ENCODE results near the gene PPM1B. TPM values are rescaled to one million over a fixed set of nuclear protein-coding genes. Genes with fewer than 3 reads are reported as not detected.
A peak's percentile ranks its signal among the peaks of the same experiment; 100 is the strongest.

The PPM1B gene
- total and polyA plus RNA-seq, 11 donors, result 22.6 to 65.9 (median 48.0) TPM

DNA sequence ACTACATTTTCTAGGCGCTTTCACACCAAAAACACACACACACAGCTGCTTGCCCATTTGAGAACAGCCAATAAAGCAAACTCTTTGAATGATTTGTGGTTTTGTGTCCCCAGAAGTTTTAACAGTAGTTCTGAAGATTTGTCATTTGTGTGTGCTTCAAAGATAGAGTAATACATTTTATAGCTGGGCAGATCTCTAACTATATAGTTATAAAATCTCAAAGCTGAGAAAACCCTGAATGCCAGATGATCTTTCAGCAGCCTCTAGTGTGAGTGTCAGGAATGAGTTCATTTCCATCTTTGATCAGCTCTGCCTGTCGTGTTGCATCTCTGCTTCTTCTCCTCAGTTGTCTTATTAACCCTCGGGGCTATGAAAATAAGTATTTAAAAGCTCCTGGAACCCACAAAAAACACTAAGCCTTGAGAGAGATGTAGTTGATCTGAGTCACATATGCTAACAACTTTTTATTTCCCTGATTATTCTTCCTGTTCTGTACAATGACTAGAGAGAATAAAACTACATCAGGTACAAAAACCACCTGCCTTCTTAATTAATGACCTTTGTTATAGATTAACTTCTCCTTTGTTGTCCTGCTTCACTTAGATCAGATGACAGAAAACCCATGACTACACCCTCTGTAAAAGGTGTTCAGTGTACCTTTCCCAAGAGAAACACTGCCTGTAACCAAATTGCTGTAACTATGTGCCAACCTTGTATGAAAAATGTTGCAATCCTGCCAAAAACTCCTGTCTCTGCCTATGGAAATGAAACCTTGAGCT, 76.6 kb downstream of the PPM1B start:
- WGBS, 4 donors, result 42 to 47% (median 46%) methylated on average over 3 of the region's 3 CpGs
- H3K36me3 ChIP-seq, result no peaks in the 10 kb centered on the region
- TF ChIP-seq CTCF (IDR thresholded peaks at IDR 0.05) (no peak), POLR2A (IDR thresholded peaks at IDR 0.05) (no peak)
- H3K27me3 ChIP-seq, result no peaks in the 10 kb centered on the region
- ATAC-seq, result no peak
- H3K9me3 ChIP-seq, result no peaks in the 10 kb centered on the region
- H3K27ac ChIP-seq, result no peak overlapping the region
- H3K4me3 ChIP-seq, result peak overlapping the region in 1 of 12 donors; percentile 36
- intact Hi-C loops (cut with DNase I), result loop anchor here in 8 of 10 donors (2.0 to 10.0 kb wide), 10 partner anchors 50 to 712 kb away; no protein-coding TSS in a partner anchor
- H3K4me1 ChIP-seq, result peaks cover 0 to 12% (median 1%) of the 10 kb centered on the region in 12 donors
- DNase-seq, result no peak

DNA sequence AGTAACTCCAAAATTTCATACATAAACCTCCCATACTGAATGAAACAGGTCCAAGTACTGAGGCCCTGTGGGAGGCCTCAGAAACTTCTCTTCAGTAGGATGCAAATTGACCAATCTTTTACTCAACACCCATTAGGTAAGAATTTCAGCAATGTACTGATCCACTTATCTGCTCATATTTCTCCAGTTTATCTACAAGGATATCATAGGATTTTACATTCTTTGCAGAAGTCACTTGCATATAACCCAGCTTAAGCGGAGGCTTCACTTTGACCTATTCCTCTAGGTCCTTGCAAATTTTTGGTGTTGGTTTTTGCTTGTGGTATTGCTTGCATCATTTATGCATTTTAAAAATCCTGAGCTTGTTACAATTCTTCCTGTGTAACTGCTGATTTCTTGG, 77.8 kb downstream of the PPM1B start:
- TF ChIP-seq CTCF (IDR thresholded peaks at IDR 0.05) (no peak), POLR2A (IDR thresholded peaks at IDR 0.05) (no peak)
- no peaks in the 10 kb centered on the region for H3K27me3 ChIP-seq
- H3K4me1 ChIP-seq, result peaks cover 0 to 12% (median 1%) of the 10 kb centered on the region in 12 donors
- intact Hi-C loops (cut with DNase I), result loop anchor here in 8 of 10 donors (5.0 to 10.0 kb wide), 9 partner anchors 48 to 711 kb away; no protein-coding TSS in a partner anchor
- no peak overlapping the region for H3K4me3 ChIP-seq
- no peak for DNase-seq
- ATAC-seq, result no peak
- H3K9me3 ChIP-seq, result no peaks in the 10 kb centered on the region
- WGBS, 4 donors, result 95 to 98% (median 96%) methylated on average over 1 of the region's 1 CpG
- no peaks in the 10 kb centered on the region for H3K36me3 ChIP-seq
- no peak overlapping the region for H3K27ac ChIP-seq

GRCh38 chr2:44246840-44247369, 78.2 kb downstream of the PPM1B start:
- DNase-seq, result no peak
- intact Hi-C loops (cut with DNase I), result loop anchor here in 8 of 10 donors (5.0 to 10.0 kb wide), 9 partner anchors 48 to 710 kb away; no protein-coding TSS in a partner anchor
- WGBS, 4 donors, result 88 to 95% (median 92%) methylated on average over 3 of the region's 3 CpGs

More at GRCh38 chr2:44246840-44247369, 78.2 kb downstream of the PPM1B start:
- Histone ChIP-seq H3K4me1 (peaks cover 0 to 12% (median 1%) of the 10 kb centered on the region in 12 donors), H3K4me3 (no peak overlapping the region), H3K36me3 (no peaks in the 10 kb centered on the region), H3K9me3 (peaks cover 0 to 2% (median 0%) of the 10 kb centered on the region in 12 donors), H3K27me3 (no peaks in the 10 kb centered on the region), H3K27ac (no peak overlapping the region)
- ATAC-seq, result no peak
- TF ChIP-seq CTCF (IDR thresholded peaks at IDR 0.05), result no peak
- no peak for TF ChIP-seq POLR2A (IDR thresholded peaks at IDR 0.05)

Data from heart left ventricle (tissue), 16 donors.